Panc1 (cell line): ENCODE results near the gene GID4. TPM values are rescaled to one million over a fixed set of nuclear protein-coding genes. Genes with fewer than 3 reads are reported as not detected.

Experiments used
- ATAC-seq: fragments of 200-7000 bp; cut with Tn5 transposase; 2 replicates; pipeline ENCODE4 v1.9.1; 2020; ENCODE audit warnings: mild to moderate bottlenecking, moderate library complexity
- BruUV-seq: library from RNA; stranded (reverse); fragments of 400-500 nt; replicated peaks from 2 replicates; lab custom pipeline; 2021; lab: Mats Ljungman, UMichigan
- CTCF ChIA-PET: fragments of 300-600 bp; sonication (Branson Sonifier 250); formaldehyde crosslinking; loops from one replicate; lab custom pipeline; 2022; ENCODE audit warnings: antibody characterized with exemption; lab: Charles Lee
- POLR2A ChIA-PET: fragments of 300-600 bp; sonication (Branson Sonifier 250); formaldehyde crosslinking; loops from one replicate; lab custom pipeline; 2022; ENCODE audit warnings: antibody characterized with exemption; lab: Charles Lee
- DNase-seq: peaks from one replicate; pipeline ENCODE4 v3.0.0-alpha.2; 2010; ENCODE audit warnings: low read depth, low spot score
- H3K27ac ChIP-seq: 2 replicates; pipeline ENCODE4 v1.5.1; 2011; ENCODE audit warnings: mild to moderate bottlenecking, low read length, inconsistent platforms
- H3K27me3 ChIP-seq: fragments of 200-500 bp; sonication (Bioruptor generic); 2 replicates; pipeline ENCODE4 v1.6.0; 2014; ENCODE audit warnings: low read length, inconsistent platforms; ENCODE audit not compliant: control insufficient read depth, insufficient read depth
- H3K36me3 ChIP-seq: fragments of 200-500 bp; sonication (Bioruptor generic); 2 replicates; pipeline ENCODE4 v1.5.1; 2014; ENCODE audit warnings: inconsistent platforms, mild to moderate bottlenecking, low read length, moderate library complexity; ENCODE audit not compliant: control insufficient read depth, insufficient read depth
- H3K4me1 ChIP-seq: 2 replicates; pipeline ENCODE4 v1.5.1; 2011; ENCODE audit warnings: inconsistent platforms, mild to moderate bottlenecking, low read length, moderate library complexity; ENCODE audit not compliant: control insufficient read depth, insufficient read depth
- H3K4me3 ChIP-seq, 2 experiments: 2 replicates each; pipeline ENCODE4 v1.5.1; 2011 to 2012; ENCODE audit warnings: low read depth in 2 of 2, low read length in 2 of 2, mild to moderate bottlenecking in 2 of 2, inconsistent platforms in 1 of 2, moderate library complexity in 1 of 2
- H3K9me3 ChIP-seq: fragments of 200-500 bp; sonication (Bioruptor generic); 2 replicates; pipeline ENCODE4 v1.5.1; 2014; ENCODE audit warnings: low read depth, mild to moderate bottlenecking, inconsistent platforms, low read length, moderate library complexity; ENCODE audit not compliant: control insufficient read depth, insufficient read depth
- POLR2AphosphoS5 ChIP-seq: IDR thresholded peaks from 2 replicates; pipeline ENCODE4 v1.6.1; 2012; ENCODE audit warnings: mild to moderate bottlenecking, low read depth, low read length, moderate library complexity
- SIN3A ChIP-seq: IDR thresholded peaks from 2 replicates; pipeline ENCODE4 v1.6.1; 2012; ENCODE audit warnings: low read depth, mild to moderate bottlenecking, low read length, moderate library complexity, borderline replicate concordance; ENCODE audit not compliant: insufficient read depth
- TCF7L2 ChIP-seq: IDR thresholded peaks from 2 replicates; pipeline ENCODE4 v1.6.1; 2011; ENCODE audit warnings: mild to moderate bottlenecking, low read depth, low read length, inconsistent platforms
- in situ Hi-C: cut with HindIII; loops from 2 replicates; pipeline ENCODE4 v1.10.0; 2016; ENCODE audit warnings: low sequenced_read_pairs, low pct_unique_long_range_greater_than_20kb
- intact Hi-C: fragments of 100-400 bp; cut with micrococcal nuclease; formaldehyde crosslinking; loops from one replicate; pipeline ENCODE4 v1.10.0; 2022; ENCODE audit not compliant: unreplicated experiment
- total RNA-seq: library from RNA; stranded (reverse); gene quantifications from one replicate; pipeline ENCODE4 v1.2.1, GENCODE V29; 2021; ENCODE audit not compliant: unreplicated experiment
- TF ChIP-seq, protein P1 (sequence below): fragments of 450-650 bp; IDR thresholded peaks from 2 replicates; pipeline ENCODE4 v1.5.1; 2017; ENCODE audit warnings: mild to moderate bottlenecking
- TF ChIP-seq, protein P2 (sequence below), 2 experiments: IDR thresholded peaks; 2 replicates each; pipeline ENCODE4 v1.6.1; 2011 to 2012; ENCODE audit warnings: low read depth in 2 of 2, control low read depth in 1 of 2, low read length in 1 of 2, mild to moderate bottlenecking in 1 of 2, moderate library complexity in 1 of 2; ENCODE audit not compliant: insufficient read depth in 1 of 2

GID4 gene
- total RNA-seq, 1 experiment from 2014 or later, result 11.1 TPM

DNA sequence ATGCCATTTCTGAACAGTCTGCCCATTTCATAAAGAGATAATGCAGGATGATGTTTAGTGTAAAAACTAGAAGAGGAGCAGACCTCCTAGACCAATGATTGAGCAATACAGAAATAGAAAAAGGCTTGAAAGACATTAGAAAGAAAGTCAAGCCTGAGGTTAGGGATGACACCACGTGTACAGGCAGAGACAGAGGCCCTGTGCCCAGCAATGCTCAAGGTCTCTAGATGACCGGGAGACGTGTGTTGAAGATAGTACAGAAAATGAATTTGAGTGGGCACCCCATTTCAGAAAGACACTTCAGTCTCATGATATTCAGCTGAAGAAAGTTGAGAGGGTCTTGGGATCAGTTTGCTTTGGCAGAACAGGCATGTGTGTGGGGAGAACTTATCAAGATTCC lies 5.4 kb downstream of the GID4 start:
- no peak overlapping the region for H3K4me3 ChIP-seq
- H3K9me3 ChIP-seq, result no peaks in the 10 kb centered on the region
- DNase-seq, result no peak
- H3K36me3 ChIP-seq, result no peaks in the 10 kb centered on the region; the same call in 1 of the 2 replicates
- H3K27ac ChIP-seq, result no peak overlapping the region
- TF ChIP-seq SIN3A (no peak), POLR2AphosphoS5 (no peak), TCF7L2 (no peak)
- TF ChIP-seq, protein P1, sequence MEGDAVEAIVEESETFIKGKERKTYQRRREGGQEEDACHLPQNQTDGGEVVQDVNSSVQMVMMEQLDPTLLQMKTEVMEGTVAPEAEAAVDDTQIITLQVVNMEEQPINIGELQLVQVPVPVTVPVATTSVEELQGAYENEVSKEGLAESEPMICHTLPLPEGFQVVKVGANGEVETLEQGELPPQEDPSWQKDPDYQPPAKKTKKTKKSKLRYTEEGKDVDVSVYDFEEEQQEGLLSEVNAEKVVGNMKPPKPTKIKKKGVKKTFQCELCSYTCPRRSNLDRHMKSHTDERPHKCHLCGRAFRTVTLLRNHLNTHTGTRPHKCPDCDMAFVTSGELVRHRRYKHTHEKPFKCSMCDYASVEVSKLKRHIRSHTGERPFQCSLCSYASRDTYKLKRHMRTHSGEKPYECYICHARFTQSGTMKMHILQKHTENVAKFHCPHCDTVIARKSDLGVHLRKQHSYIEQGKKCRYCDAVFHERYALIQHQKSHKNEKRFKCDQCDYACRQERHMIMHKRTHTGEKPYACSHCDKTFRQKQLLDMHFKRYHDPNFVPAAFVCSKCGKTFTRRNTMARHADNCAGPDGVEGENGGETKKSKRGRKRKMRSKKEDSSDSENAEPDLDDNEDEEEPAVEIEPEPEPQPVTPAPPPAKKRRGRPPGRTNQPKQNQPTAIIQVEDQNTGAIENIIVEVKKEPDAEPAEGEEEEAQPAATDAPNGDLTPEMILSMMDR, result no peak
- TF ChIP-seq, protein P2, sequence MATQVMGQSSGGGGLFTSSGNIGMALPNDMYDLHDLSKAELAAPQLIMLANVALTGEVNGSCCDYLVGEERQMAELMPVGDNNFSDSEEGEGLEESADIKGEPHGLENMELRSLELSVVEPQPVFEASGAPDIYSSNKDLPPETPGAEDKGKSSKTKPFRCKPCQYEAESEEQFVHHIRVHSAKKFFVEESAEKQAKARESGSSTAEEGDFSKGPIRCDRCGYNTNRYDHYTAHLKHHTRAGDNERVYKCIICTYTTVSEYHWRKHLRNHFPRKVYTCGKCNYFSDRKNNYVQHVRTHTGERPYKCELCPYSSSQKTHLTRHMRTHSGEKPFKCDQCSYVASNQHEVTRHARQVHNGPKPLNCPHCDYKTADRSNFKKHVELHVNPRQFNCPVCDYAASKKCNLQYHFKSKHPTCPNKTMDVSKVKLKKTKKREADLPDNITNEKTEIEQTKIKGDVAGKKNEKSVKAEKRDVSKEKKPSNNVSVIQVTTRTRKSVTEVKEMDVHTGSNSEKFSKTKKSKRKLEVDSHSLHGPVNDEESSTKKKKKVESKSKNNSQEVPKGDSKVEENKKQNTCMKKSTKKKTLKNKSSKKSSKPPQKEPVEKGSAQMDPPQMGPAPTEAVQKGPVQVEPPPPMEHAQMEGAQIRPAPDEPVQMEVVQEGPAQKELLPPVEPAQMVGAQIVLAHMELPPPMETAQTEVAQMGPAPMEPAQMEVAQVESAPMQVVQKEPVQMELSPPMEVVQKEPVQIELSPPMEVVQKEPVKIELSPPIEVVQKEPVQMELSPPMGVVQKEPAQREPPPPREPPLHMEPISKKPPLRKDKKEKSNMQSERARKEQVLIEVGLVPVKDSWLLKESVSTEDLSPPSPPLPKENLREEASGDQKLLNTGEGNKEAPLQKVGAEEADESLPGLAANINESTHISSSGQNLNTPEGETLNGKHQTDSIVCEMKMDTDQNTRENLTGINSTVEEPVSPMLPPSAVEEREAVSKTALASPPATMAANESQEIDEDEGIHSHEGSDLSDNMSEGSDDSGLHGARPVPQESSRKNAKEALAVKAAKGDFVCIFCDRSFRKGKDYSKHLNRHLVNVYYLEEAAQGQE (IDR thresholded peaks at IDR 0.05; ENCODE audit: insufficient read depth in 1 of 2, low read depth in 2 of 2, low read length in 1 of 2), result no peak
- intact Hi-C loops, result no loop called here
- ChIA-PET CTCF (no interaction called here), POLR2A (no interaction called here)
- no peaks in the 10 kb centered on the region for H3K27me3 ChIP-seq
- no TSS peak for BruUV-seq
- ATAC-seq, result no peak
- in situ Hi-C loops, result no loop called here
- H3K4me1 ChIP-seq, result peaks cover 15% of the 10 kb centered on the region

DNA sequence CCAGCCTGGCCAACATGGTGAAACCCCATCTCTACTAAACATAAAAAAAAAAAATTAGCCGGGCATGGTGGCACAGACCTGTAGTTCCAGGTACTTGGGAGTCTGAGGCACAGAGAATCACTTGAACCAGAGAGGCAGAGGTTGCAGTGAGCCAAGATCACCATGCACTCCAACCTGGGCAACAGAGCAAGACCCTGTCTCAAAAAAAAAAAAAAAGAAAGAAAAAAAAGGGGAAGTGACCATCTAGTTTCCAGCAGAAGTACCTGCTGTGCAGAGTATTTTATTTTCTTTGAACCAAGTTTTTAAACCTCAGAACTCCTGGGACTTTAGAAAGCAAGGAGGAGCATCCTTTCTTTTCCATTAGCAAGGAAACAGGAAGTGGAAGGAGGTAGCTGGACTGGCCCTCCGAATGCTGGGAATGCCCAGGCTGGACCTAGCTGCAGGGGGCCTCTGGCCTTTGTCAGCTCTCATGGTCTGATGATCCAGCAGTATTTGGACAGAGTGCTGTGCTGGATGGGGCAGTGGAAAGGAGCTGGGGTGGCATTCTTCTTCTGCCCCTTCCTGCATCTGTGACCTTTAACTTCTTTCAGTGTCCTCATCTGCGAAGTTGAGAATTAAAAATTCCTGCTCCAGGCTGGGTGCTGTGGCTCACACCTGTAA lies 6.6 kb downstream of the GID4 start:
- POLR2A ChIA-PET, result no interaction called here
- TF ChIP-seq SIN3A (no peak), TCF7L2 (no peak), POLR2AphosphoS5 (no peak)
- TF ChIP-seq, protein P2 (IDR thresholded peaks at IDR 0.05; ENCODE audit: insufficient read depth in 1 of 2, low read depth in 2 of 2, low read length in 1 of 2), result no peak
- TF ChIP-seq, protein P1, result no peak
- no peaks in the 10 kb centered on the region for H3K9me3 ChIP-seq
- no TSS peak for BruUV-seq
- no peaks in the 10 kb centered on the region; the same call in 1 of the 2 replicates for H3K36me3 ChIP-seq
- CTCF ChIA-PET, result no interaction called here
- ATAC-seq (no peak), DNase-seq (no peak)
- H3K4me1 ChIP-seq, result peaks cover 9% of the 10 kb centered on the region
- in situ Hi-C loops, result no loop called here
- H3K4me3 ChIP-seq, result no peak overlapping the region
- intact Hi-C loops, result no loop called here
- H3K27me3 ChIP-seq, result no peaks in the 10 kb centered on the region
- no peak overlapping the region for H3K27ac ChIP-seq
